ENCODE measurements around the gene FAR2. TPM values are rescaled to one million over a fixed set of nuclear protein-coding genes. Genes with fewer than 3 reads are reported as not detected.

Gene FAR2
- total RNA-seq, 1 donor from 2014 or later, result 13.5 TPM

GRCh38 chr12:29225834-29226233, 76.8 kb downstream of the FAR2 start:
- TF ChIP-seq CTCF (conservative IDR thresholded peaks at IDR 0.05; ENCODE audit: low read depth, low read length), result no peak
- DNase-seq (ENCODE audit: low read depth), result no peak
- no peak overlapping the region for H3K4me3 ChIP-seq (ENCODE audit: low read depth, low read length)

- H3K4me3 ChIP-seq (ENCODE audit: low read depth, low read length), result no peak overlapping the region
- TF ChIP-seq CTCF (conservative IDR thresholded peaks at IDR 0.05; ENCODE audit: low read depth, low read length), result no peak
- DNase-seq (ENCODE audit: low read depth), result no peak
Measured at GRCh38 chr12:29226616-29227015, 77.5 kb downstream of the FAR2 start.

GRCh38 chr12:29228474-29229157, 79.5 kb downstream of the FAR2 start:
- no peak for DNase-seq (ENCODE audit: low read depth)
- no peak for TF ChIP-seq CTCF (conservative IDR thresholded peaks at IDR 0.05; ENCODE audit: low read depth, low read length)
- H3K4me3 ChIP-seq (ENCODE audit: low read depth, low read length), result no peak overlapping the region

GRCh38 chr12:29229158-29229505, 80.1 kb downstream of the FAR2 start:
- no peak overlapping the region for H3K4me3 ChIP-seq (ENCODE audit: low read depth, low read length)
- no peak for TF ChIP-seq CTCF (conservative IDR thresholded peaks at IDR 0.05; ENCODE audit: low read depth, low read length)
- no peak for DNase-seq (ENCODE audit: low read depth)

- no peak for DNase-seq (ENCODE audit: low read depth)
- H3K4me3 ChIP-seq (ENCODE audit: low read depth, low read length), result no peak overlapping the region
- no peak for TF ChIP-seq CTCF (conservative IDR thresholded peaks at IDR 0.05; ENCODE audit: low read depth, low read length)
Measured at GRCh38 chr12:29229937-29230336, 80.9 kb downstream of the FAR2 start.

- no peak overlapping the region for H3K4me3 ChIP-seq (ENCODE audit: low read depth, low read length)
- no peak for DNase-seq (ENCODE audit: low read depth)
- TF ChIP-seq CTCF (conservative IDR thresholded peaks at IDR 0.05; ENCODE audit: low read depth, low read length), result no peak
Measured at GRCh38 chr12:29230800-29231560, 81.9 kb downstream of the FAR2 start.

- no peak for TF ChIP-seq CTCF (conservative IDR thresholded peaks at IDR 0.05; ENCODE audit: low read depth, low read length)
- no peak for DNase-seq (ENCODE audit: low read depth)
- H3K4me3 ChIP-seq (ENCODE audit: low read depth, low read length), result no peak overlapping the region
Measured at GRCh38 chr12:29232086-29232485, 83.0 kb downstream of the FAR2 start.
